Activated T-helper 1 cell treated with Interleukin-2 at 50 U/mL for 16 hours (primary cell): Measurements from ENCODE around the gene TMEM63C.

Experiments
- DNase-seq: peaks from one replicate; pipeline ENCODE4 v3.0.0-alpha.2; 2020; ENCODE audit warnings: low read depth

The TMEM63C gene

DNA sequence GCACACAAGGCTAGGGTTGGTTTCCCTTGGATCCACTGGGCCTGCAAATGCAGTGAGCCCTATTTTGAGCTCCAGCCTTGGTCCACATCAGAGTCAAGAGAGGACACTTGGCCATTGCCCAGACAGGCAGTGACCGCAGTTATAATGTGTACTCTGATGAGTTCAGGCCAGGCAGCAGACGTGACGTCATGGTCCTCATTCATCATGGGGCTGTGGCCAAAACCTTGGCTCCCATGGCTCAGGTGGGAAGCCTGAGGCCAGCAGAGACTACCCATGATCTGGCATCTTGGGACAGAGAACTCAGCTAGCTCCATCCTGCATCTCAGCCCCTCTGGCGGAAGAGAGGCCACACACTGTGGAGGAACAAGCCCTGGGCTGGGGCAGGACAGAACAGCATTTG is 16.4 kb downstream of the TMEM63C start:
- no peak for DNase-seq

DNA sequence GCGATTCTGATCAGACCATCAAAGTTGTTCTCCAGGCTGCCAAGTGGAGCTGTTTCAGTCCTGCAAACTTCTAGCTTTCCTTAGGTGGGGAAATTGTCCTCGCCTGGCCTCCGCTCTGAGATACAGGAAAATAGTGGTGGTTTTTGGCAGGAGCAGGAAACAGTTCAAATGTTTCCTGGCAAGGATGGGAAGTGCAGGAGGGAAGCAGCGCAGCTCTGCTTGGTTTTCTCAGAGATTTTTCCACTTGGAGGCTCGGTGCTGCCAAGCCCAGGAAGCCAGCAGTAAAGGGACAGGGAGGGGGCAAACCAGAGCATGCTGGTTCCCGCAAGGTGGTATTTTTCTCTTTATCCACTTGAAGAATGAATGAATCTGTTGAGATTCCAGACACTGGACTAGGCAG is 17.0 kb downstream of the TMEM63C start:
- DNase-seq = no peak

DNA sequence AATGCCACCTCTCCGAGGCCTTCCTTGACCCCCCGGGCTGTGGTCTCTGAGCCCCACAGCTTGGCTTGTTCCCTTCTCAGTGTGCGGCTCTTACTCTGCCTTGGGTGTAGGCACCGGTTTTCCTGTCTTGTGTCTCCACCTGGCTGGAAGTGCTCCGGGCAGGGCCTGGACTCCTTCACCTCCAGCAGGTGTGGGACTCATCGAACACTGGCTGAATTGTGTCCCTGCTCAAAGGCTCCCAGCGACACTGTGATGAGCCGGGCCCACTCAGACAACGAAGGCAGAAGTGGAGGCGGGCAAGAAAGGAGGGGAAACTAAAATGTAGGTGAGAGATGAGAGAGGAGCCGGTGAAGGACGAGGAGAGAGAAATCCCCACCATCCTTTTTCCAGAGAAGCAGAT is 18.0 kb downstream of the TMEM63C start:
- no peak for DNase-seq

DNA sequence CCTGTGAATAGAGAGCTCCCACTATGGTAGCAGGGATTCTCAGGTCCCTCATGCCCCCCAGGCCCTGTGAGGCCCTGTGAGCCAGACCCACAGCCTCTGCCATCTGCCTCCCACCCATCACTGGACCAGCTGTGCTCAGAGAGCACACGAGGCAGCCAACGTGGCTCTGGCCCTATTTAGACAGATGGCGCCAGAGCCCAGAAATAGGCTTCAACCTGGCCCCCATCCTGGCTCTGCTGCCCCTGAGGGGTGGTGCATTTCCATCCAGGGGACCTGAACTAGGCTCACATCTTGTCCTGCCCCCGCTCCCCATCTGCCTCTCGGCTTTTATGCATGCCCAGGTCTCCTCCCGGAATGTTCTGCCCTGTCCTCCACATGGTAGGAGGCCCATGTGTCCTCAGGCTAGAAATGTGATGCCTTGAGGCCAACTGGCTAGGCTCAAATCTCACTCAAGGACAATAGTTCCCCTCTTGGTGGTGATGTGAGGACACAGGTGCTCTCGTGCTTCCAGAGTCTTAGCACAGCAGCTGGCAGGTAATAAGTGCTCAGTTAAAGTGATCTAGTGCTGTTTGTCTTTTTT is 18.9 kb downstream of the TMEM63C start:
- DNase-seq = no peak

DNA sequence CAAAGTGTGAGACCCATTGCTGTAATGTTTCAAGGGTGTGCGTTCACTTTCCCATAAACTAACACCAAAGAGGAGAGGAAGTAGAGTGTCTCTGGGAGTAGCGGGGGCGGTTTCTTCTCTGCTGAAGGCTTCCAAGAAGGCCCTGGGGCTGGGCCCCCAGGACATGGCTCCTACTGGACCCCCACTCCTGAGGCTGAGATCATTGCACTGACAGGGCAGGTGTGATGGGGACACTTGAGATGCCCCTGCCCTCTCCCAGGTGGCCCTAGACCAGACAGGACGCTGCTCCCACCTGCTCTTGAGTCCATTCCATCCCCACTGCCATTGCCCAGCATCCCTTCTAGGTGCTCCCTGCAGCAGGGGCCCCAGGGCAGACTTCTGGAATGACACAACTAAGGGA is 20.1 kb downstream of the TMEM63C start:
- DNase-seq = no peak

GRCh38 chr14:77203611-77204458 is 22.2 kb downstream of the TMEM63C start:
- no peak for DNase-seq

DNA sequence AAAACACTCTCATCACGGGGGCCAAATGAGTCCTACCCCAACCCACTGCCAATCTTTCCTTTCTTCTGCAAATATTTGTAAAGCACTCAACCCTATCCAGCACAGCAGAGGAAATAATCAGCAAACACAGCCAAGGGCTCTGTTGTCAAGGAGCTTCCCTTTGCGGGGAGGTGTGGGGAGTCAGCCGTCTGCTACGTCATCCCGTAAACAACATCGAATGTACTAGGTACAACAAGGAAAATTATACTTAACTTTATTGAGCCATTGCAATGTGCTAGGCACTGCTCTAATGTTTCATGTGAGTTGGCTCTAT is 22.8 kb downstream of the TMEM63C start:
- no peak for DNase-seq

DNA sequence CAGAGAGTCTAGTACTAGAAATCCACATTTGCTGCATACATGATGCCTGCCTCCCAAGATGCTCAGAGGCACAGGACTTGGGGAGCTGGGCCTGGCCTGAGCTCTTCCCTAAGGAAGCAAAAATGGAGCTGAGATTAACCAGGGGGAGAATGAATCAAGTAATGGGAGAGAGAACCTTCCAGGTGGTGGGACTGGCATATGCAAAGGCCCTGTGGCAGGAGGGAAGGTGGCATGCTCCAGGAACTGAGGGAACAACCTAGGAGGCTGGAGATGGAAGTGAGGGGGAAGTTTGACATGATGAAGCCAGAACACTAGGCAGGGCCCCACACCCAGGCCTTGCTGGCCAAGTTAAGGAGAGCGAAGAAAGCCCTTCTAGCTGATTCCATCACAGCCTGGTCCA is 23.3 kb downstream of the TMEM63C start:
- DNase-seq = no peak

GRCh38 chr14:77205566-77205965 is 24.0 kb downstream of the TMEM63C start:
- DNase-seq = no peak

DNA sequence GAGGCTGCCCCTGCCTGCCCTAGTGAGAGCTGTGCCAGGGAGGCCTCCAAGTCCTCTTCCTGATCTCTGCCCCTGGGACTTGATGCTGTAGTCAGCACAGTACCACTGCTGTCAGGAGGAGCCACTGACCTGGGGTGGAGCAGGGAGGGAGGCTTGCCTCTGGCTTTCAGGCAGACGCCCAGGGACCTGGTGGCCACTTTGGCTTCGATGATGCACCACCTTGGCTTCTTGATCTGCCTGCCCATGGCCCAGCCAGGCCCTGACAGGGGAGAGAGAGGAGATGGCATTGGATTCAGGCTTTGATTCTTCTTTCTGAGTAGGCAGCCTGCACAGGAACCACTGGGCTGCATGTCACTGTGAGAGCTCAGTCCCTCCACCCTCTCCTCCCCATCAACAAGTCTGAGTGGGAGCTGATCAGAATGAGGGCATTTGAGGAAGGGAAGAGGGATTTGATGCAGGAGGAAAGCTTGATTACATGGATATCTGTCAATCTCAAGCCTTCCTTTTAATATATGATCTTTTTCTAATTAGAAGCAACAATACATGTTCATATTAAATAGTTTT is 24.7 kb downstream of the TMEM63C start:
- no peak for DNase-seq

DNA sequence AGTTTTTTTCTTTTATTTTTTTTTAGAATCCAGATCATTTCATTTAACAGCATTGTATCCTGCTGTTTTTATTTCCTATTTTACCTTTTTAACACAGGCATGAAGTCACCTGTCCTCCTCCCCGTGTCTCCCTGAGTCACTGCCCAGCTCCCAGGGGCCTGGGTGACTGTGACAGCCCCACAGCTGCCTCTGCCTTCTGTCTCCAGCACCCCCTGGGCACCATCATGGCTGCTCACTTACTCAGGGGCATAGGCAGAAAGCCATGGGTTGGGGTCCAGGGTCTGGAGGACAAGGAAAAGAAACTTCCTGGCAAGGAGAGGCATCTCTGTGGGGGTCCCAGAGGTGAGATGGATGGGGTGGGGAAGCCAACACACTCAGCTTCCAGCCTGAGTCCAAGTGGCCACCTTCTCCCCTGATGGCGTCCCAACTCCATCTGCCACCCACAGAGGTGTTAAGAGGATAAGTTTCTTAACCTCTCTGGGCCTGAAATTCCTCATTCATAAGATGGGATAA is 25.3 kb downstream of the TMEM63C start:
- DNase-seq = no peak

- peak; percentile 16 for DNase-seq
These were observed 26.8 kb downstream of the TMEM63C start for GRCh38 chr14:77208291-77208978.

DNA sequence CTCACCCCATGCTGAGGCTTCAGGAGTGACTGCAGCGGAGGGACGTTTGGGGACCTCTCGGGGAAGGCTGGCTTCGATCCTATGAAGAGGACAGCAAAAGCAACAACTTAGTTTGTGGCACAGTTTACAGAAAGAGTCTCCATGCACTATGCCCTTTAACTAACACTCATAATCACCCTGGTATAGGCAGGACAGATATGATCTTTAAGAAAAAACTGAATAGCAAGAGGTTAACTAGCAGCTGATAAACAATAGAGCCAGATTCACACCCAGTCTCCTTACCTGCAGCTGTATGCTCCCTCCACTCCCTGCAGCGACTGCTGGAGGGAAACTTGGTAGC is 27.4 kb downstream of the TMEM63C start:
- no peak for DNase-seq

- no peak for DNase-seq
These were observed 30.7 kb downstream of the TMEM63C start for GRCh38 chr14:77212097-77212870.

GRCh38 chr14:77212943-77213678 is 31.5 kb downstream of the TMEM63C start:
- no peak for DNase-seq

DNA sequence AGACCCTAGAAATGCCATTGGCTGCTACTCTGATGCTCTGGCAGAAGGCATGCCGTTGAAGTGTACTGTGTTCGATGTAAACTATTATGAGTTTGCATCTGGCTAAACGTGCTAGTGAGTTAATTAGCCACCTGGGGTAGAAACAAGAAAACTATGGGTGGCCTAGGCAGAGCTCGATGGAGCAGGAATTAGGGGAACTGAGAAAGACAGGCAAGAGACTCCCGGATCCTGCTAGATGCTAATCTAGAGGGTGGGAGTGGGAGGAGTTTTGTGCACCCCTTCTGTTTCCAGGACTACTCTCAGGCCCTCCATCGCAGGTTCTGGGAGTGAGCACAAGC is 32.0 kb downstream of the TMEM63C start:
- no peak for DNase-seq

- no peak for DNase-seq
These were observed 32.6 kb downstream of the TMEM63C start for GRCh38 chr14:77214216-77214615.

- DNase-seq = no peak
These were observed 36.0 kb downstream of the TMEM63C start for GRCh38 chr14:77217551-77217950.

- no peak for DNase-seq
These were observed 38.0 kb downstream of the TMEM63C start for GRCh38 chr14:77219591-77219990.

GRCh38 chr14:77220246-77221017 is 38.8 kb downstream of the TMEM63C start:
- no peak for DNase-seq
